OCI-LY7 (cell line): ENCODE results near the gene SFSWAP. TPM values are rescaled to one million over a fixed set of nuclear protein-coding genes. Genes with fewer than 3 reads are reported as not detected.

ENCODE experiments used
- BruUV-seq: library from RNA; stranded (reverse); fragments of 400-500 nt; replicated peaks from 2 replicates; lab custom pipeline; 2021; lab: Mats Ljungman, UMichigan
- CTCF ChIA-PET: fragments of 300-600 bp; sonication (Branson Sonifier 250); formaldehyde crosslinking; loops from one replicate; lab custom pipeline; 2022; ENCODE audit warnings: antibody characterized with exemption; ENCODE audit not compliant: unreplicated experiment; lab: Charles Lee
- POLR2A ChIA-PET: fragments of 300-600 bp; sonication (Branson Sonifier 250); formaldehyde crosslinking; loops from one replicate; lab custom pipeline; 2022; ENCODE audit warnings: antibody characterized with exemption; lab: Charles Lee
- DNase-seq: peaks from one replicate; pipeline ENCODE4 v3.0.0-alpha.2; 2015; ENCODE audit warnings: low spot score
- H2AFZ ChIP-seq: fragments of 200-600 bp; sonication (generic), shearing (Covaris generic); 2 replicates; pipeline ENCODE4 v1.6.1; 2014; ENCODE audit warnings: mild to moderate bottlenecking, antibody characterized with exemption, low read length, moderate library complexity
- H3K27ac ChIP-seq: fragments of 200-600 bp; sonication (generic); 2 replicates; pipeline ENCODE4 v1.5.1; 2014; ENCODE audit warnings: mixed run types, low read depth, mild to moderate bottlenecking, moderate library complexity, low read length, inconsistent platforms; ENCODE audit not compliant: poor library complexity, severe bottlenecking
- H3K36me3 ChIP-seq: fragments of 200-600 bp; sonication (generic); 2 replicates; pipeline ENCODE4 v1.6.1; 2014; ENCODE audit warnings: mild to moderate bottlenecking, antibody characterized with exemption, low read length, moderate library complexity, mixed read lengths; ENCODE audit not compliant: insufficient read depth
- H3K4me1 ChIP-seq: fragments of 200-600 bp; sonication (generic); 2 replicates; pipeline ENCODE4 v1.5.1; 2014; ENCODE audit warnings: mild to moderate bottlenecking, low read length; ENCODE audit not compliant: insufficient read depth, poor library complexity, severe bottlenecking
- H3K4me2 ChIP-seq: fragments of 200-600 bp; sonication (generic); 2 replicates; pipeline ENCODE4 v1.6.1; 2014; ENCODE audit warnings: mild to moderate bottlenecking, low read length
- H3K4me3 ChIP-seq: fragments of 200-600 bp; sonication (generic); 2 replicates; pipeline ENCODE4 v1.5.1; 2014; ENCODE audit warnings: mild to moderate bottlenecking, low read depth, low read length; ENCODE audit not compliant: poor library complexity, severe bottlenecking
- H3K79me2 ChIP-seq: fragments of 200-600 bp; sonication (generic); 2 replicates; pipeline ENCODE4 v1.6.1; 2016; ENCODE audit warnings: low read depth, mild to moderate bottlenecking, low read length, moderate library complexity, mixed read lengths; ENCODE audit not compliant: insufficient read depth
- H3K9me2 ChIP-seq: fragments of 200-600 bp; sonication (generic); 2 replicates; pipeline ENCODE4 v1.6.1; 2016; ENCODE audit warnings: mild to moderate bottlenecking, low read length, mixed read lengths; ENCODE audit not compliant: insufficient read depth
- H3K9me3 ChIP-seq: fragments of 200-600 bp; sonication (generic); 2 replicates; pipeline ENCODE4 v1.6.1; 2014; ENCODE audit warnings: mild to moderate bottlenecking, mixed run types, low read length, mixed read lengths
- H4K20me1 ChIP-seq: fragments of 200-600 bp; sonication (generic); 2 replicates; pipeline ENCODE4 v1.6.1; 2014; ENCODE audit warnings: mild to moderate bottlenecking, antibody characterized with exemption, low read length, moderate library complexity, mixed read lengths; ENCODE audit not compliant: insufficient read depth
- CTCF ChIP-seq: fragments of 200-600 bp; sonication (generic); conservative IDR thresholded peaks from 2 replicates; pipeline ENCODE4 v1.5.1; 2014; ENCODE audit warnings: mild to moderate bottlenecking, antibody characterized with exemption, low read length, moderate library complexity, mixed read lengths
- EZH2phosphoT487 ChIP-seq: fragments of 200-600 bp; sonication (generic); IDR thresholded peaks from 2 replicates; pipeline ENCODE4 v1.6.1; 2018; ENCODE audit warnings: low read depth, borderline replicate concordance, mild to moderate bottlenecking, mixed run types, antibody characterized with exemption, low read length, moderate library complexity, mixed read lengths
- intact Hi-C: fragments of 100-400 bp; cut with micrococcal nuclease; formaldehyde crosslinking; loops from one replicate; pipeline ENCODE4 v1.10.0; 2022; ENCODE audit not compliant: unreplicated experiment
- total RNA-seq, 2 experiments: library from RNA; depleted of rRNA in 1 of 2; stranded (reverse); fragments of >200 nt in 1 of 2; shearing (Covaris generic) in 1 of 2; gene quantifications; 2 replicates each; pipeline ENCODE4 v1.2.3, GENCODE V29; 2014 to 2022

Gene SFSWAP
- total RNA-seq, 2 experiments from 2014 or later: 54.0 to 87.1 TPM

GRCh38 chr12:131833896-131834641 lies 123.2 kb downstream of the SFSWAP start:
- Histone ChIP-seq H3K4me3 (no peak overlapping the region), H3K27ac (no peak overlapping the region), H2AFZ (no peak overlapping the region), H3K4me2 (no peak overlapping the region), H3K9me3 (no peaks in the 10 kb centered on the region), H3K36me3 (no peaks in the 10 kb centered on the region), H3K4me1 (no peaks in the 10 kb centered on the region), H3K9me2 (no peaks in the 10 kb centered on the region), H4K20me1 (no peaks in the 10 kb centered on the region), H3K79me2 (no peaks in the 10 kb centered on the region)
- intact Hi-C loops: loop anchor here (5.0 kb wide), 1 partner anchor 227 kb away; no protein-coding TSS in a partner anchor
- DNase-seq: peak; percentile 15
- BruUV-seq: no TSS peak
- ChIA-PET POLR2A (no interaction called here), CTCF (no interaction called here)
- no peak for TF ChIP-seq EZH2phosphoT487
- TF ChIP-seq CTCF: peak; percentile 74

GRCh38 chr12:131834798-131835615 lies 124.1 kb downstream of the SFSWAP start:
- intact Hi-C loops: loop anchor here (5.0 kb wide), 1 partner anchor 228 kb away; no protein-coding TSS in a partner anchor
- no peaks in the 10 kb centered on the region for H3K9me3 ChIP-seq
- BruUV-seq: no TSS peak
- H2AFZ ChIP-seq: no peak overlapping the region
- no peaks in the 10 kb centered on the region for H3K79me2 ChIP-seq
- no peaks in the 10 kb centered on the region for H3K9me2 ChIP-seq
- H3K4me2 ChIP-seq: no peak overlapping the region
- no peaks in the 10 kb centered on the region for H4K20me1 ChIP-seq
- CTCF ChIA-PET: no interaction called here
- no peak for DNase-seq
- H3K4me1 ChIP-seq: no peaks in the 10 kb centered on the region
- no peak for TF ChIP-seq EZH2phosphoT487
- TF ChIP-seq CTCF: no peak
- POLR2A ChIA-PET: no interaction called here
- no peak overlapping the region for H3K27ac ChIP-seq
- H3K36me3 ChIP-seq: no peaks in the 10 kb centered on the region
- H3K4me3 ChIP-seq: no peak overlapping the region
